Esophagus squamous epithelium (tissue), 5 donors: ENCODE measurements around the gene ALKBH5. TPM values are rescaled to one million over a fixed set of nuclear protein-coding genes. Genes with fewer than 3 reads are reported as not detected.

Experiments used
- DNase-seq: peaks from one replicate; lab custom pipeline; 2025; lab: John Stamatoyannopoulos, UW
- H3K27ac ChIP-seq, 4 donors: fragments of 200-600 bp; sonication (generic); one replicate each; pipeline ENCODE4 v1.5.1; 2016 to 2019; ENCODE audit warnings: mild to moderate bottlenecking in 1 of 4
- H3K27me3 ChIP-seq, 4 donors: fragments of 200-600 bp; sonication (generic); 1 replicate in 3 of 4; 2 replicates in 1 of 4; pipeline versions ENCODE4 v1.5.1 to v1.6.0; 2017 to 2021; ENCODE audit warnings: antibody characterized with exemption in 1 of 4
- H3K36me3 ChIP-seq, 3 donors: fragments of 200-600 bp; sonication (generic); one replicate each; pipeline ENCODE4 v1.5.1; 2016 to 2019
- H3K4me1 ChIP-seq, 3 donors: fragments of 200-600 bp; sonication (generic); one replicate each; pipeline ENCODE4 v1.5.1; 2017 to 2019
- H3K4me3 ChIP-seq, 4 donors: fragments of 200-600 bp; sonication (generic); 1 replicate in 3 of 4; 2 replicates in 1 of 4; pipeline ENCODE4 v1.5.1; 2016 to 2019; ENCODE audit warnings: mild to moderate bottlenecking in 2 of 4, moderate library complexity in 1 of 4
- H3K9me3 ChIP-seq, 3 donors: fragments of 200-600 bp; sonication (generic); one replicate each; pipeline ENCODE4 v1.5.1; 2016 to 2019
- POLR2A ChIP-seq, 4 donors: fragments of 450-650 bp; IDR thresholded peaks; one replicate each; pipeline ENCODE4 v1.6.1; 2017; ENCODE audit warnings: antibody characterized with exemption in 4 of 4, mild to moderate bottlenecking in 4 of 4, moderate library complexity in 3 of 4
- WGBS, 2 donors: methylation state at CpG; one replicate each; pipeline ENCODE4 v1.1.5; 2018; 5-methylcytosine and 5-hydroxymethylcytosine counted together
- intact Hi-C: fragments of 100-400 bp; cut with DNase I; formaldehyde crosslinking; loops from one replicate; pipeline ENCODE4 v1.15.0; 2022
- total RNA-seq, 4 donors: library from RNA; depleted of rRNA; stranded (reverse); fragments of >200 nt; gene quantifications; one replicate each; pipeline ENCODE4 v1.1.0, GENCODE V29; 2016
- TF ChIP-seq, protein P1 (sequence below), 6 experiments: fragments of 450-650 bp in 4 of 6; fragments of 200-600 bp in 2 of 6; sonication (generic) in 2 of 6; IDR thresholded peaks; one replicate each; pipeline ENCODE4 v1.5.1; 2016 to 2019; ENCODE audit warnings: antibody characterized with exemption in 6 of 6, mild to moderate bottlenecking in 4 of 6, moderate library complexity in 4 of 6
- donor health status: DM: yes; HTN: yes; CAD: no.

The ALKBH5 gene
- total RNA-seq, 4 donors from 2014 or later = 55.8 to 58.9 (median 56.9) TPM

DNA sequence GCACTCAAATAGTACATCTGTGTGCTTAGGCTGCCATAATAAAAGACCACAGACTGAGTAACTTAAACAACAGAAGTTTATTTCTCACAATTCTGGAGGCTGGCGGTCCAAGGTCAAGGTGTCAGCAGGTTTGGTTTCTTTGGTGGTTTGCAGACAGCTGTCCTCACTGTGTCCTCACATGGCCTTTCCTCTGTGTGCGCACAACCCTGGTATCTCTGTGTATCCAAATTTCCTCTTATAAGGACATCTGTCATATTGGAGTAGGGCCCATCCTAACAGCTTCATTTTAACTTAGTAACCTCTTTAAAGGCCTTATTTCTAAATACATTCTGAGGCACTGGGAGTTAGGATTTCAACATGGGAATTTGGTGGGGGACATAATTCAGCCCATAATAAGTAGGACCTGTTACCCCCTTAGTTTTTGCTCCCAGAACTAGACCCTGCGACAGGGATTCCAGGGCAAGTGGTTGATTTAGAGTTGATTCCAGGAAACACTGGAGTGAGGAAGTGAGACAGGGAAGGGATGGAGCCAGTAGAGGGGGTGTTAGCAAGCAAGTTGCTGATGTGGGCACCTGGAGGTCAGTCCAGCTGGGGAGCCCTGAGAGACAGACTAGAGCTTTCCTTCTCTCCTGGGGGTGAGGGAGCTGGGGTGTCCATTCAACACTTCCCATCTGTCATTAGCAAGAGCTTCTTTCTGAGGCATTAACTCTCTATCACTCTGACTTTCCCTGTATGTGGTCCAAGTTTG lies 10.9 kb upstream of the ALKBH5 start:
- intact Hi-C loops = no loop called here
- no peaks in the 10 kb centered on the region for H3K9me3 ChIP-seq
- H3K27ac ChIP-seq = no peak overlapping the region
- H3K4me1 ChIP-seq = no peaks in the 10 kb centered on the region
- TF ChIP-seq, protein P1, sequence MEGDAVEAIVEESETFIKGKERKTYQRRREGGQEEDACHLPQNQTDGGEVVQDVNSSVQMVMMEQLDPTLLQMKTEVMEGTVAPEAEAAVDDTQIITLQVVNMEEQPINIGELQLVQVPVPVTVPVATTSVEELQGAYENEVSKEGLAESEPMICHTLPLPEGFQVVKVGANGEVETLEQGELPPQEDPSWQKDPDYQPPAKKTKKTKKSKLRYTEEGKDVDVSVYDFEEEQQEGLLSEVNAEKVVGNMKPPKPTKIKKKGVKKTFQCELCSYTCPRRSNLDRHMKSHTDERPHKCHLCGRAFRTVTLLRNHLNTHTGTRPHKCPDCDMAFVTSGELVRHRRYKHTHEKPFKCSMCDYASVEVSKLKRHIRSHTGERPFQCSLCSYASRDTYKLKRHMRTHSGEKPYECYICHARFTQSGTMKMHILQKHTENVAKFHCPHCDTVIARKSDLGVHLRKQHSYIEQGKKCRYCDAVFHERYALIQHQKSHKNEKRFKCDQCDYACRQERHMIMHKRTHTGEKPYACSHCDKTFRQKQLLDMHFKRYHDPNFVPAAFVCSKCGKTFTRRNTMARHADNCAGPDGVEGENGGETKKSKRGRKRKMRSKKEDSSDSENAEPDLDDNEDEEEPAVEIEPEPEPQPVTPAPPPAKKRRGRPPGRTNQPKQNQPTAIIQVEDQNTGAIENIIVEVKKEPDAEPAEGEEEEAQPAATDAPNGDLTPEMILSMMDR (IDR thresholded peaks at IDR 0.05) = no peak
- TF ChIP-seq POLR2A (IDR thresholded peaks at IDR 0.05) = no peak
- no peak for DNase-seq
- H3K27me3 ChIP-seq = no peaks in the 10 kb centered on the region
- no peak overlapping the region for H3K4me3 ChIP-seq
- 88 to 89% methylated on average over 2 to 3 of the region's 3 CpGs for WGBS, 2 donors
- H3K36me3 ChIP-seq = no peaks in the 10 kb centered on the region

DNA sequence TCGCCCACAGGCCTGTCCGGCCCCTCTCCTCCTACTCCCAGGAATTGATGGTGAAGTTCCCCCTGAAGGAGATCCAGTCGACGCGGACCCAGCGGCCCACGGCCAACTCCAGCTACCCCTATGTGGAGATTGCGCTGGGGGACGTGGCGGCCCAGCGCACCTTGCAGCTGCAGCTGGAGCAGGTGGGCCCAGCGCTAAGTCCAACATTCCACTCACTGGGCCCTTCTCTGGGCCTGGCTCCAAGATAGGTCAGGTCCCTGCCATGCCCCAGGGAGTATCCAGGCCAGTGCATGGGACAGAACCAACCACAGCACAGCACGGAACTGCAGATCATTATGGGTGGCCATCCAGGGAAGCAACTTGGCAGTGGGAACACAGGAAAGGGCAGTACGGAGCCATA lies 9.9 kb upstream of the ALKBH5 start:
- DNase-seq = no peak
- H3K9me3 ChIP-seq = no peaks in the 10 kb centered on the region
- H3K4me1 ChIP-seq = no peaks in the 10 kb centered on the region
- no peaks in the 10 kb centered on the region for H3K27me3 ChIP-seq
- intact Hi-C loops = no loop called here
- no peak overlapping the region for H3K4me3 ChIP-seq
- no peaks in the 10 kb centered on the region for H3K36me3 ChIP-seq
- TF ChIP-seq, protein P1 (IDR thresholded peaks at IDR 0.05) = no peak
- no peak for TF ChIP-seq POLR2A (IDR thresholded peaks at IDR 0.05)
- no peak overlapping the region for H3K27ac ChIP-seq
- 89 to 90% methylated on average over 3 of the region's 14 CpGs for WGBS, 2 donors

DNA sequence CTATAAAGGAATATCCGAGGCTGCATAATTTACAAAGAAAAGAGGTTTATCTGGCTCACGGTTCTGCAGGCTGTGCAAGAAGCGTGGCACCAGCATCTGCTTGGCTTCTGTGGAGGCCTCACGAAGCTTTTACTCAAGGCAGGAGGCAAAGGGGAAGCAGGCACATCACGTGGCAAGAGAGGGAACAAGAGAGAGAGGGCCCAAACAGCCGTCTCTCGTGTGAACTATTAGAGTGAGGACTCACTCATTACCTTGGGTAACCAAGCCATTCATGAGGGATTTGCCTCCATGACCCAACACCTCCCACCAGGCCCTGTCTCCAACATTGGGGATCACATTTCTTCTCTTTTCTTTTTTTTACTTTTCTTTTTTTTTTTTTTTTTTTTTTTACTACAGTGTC lies 7.5 kb upstream of the ALKBH5 start:
- H3K4me3 ChIP-seq = no peak overlapping the region
- intact Hi-C loops = no loop called here
- H3K36me3 ChIP-seq = no peaks in the 10 kb centered on the region
- 62 to 69% methylated on average over 7 of the region's 7 CpGs for WGBS, 2 donors
- no peaks in the 10 kb centered on the region for H3K27me3 ChIP-seq
- H3K4me1 ChIP-seq = peaks cover under 1 to 9% (median 1%) of the 10 kb centered on the region in 3 donors
- H3K9me3 ChIP-seq = no peaks in the 10 kb centered on the region
- DNase-seq = no peak
- TF ChIP-seq POLR2A (IDR thresholded peaks at IDR 0.05) = no peak
- TF ChIP-seq, protein P1 (IDR thresholded peaks at IDR 0.05) = no peak
- H3K27ac ChIP-seq = no peak overlapping the region

DNA sequence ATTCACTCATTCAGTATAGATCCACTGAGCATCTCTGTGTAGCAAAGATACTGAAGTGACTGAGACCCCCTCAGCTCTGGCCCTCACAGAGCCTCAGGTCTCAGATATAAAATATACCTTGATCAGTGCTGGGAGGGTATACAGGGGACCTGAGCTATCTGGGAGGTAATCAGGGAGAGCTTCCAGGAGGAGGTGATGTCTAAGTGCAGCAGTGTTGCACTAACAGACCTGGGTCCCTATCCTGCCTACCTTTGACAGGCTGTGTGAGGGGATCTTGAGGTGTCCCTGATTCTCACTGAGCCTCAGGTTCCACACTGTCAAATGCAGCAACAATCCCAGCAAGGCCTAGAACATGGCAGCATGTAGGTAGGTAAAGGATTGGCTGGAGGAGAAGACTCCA lies 6.5 kb upstream of the ALKBH5 start:
- no peaks in the 10 kb centered on the region for H3K9me3 ChIP-seq
- intact Hi-C loops = no loop called here

DNA sequence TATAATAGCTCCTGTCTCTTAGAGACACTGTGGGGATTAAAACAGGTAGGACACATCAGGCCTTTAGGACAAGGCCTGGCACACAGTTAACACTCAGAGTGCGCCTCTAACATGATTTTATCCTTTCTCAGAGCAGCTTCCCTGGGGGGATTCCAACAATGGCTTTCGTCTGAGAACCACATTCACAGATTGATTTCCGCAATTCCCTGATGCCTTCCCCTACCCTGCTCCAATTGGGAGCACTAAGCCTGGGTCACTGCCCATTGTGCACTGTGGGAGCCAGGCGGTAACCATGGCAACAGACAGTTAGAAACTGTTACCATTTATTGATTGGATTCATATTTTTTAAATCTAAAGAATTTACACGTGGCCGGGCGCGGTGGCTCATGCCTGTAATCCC lies 5.9 kb upstream of the ALKBH5 start:
- Histone ChIP-seq H3K36me3 (no peaks in the 10 kb centered on the region), H3K4me3 (no peak overlapping the region), H3K27ac (no peak overlapping the region), H3K4me1 (peaks cover 15 to 24% (median 15%) of the 10 kb centered on the region in 3 donors), H3K9me3 (no peaks in the 10 kb centered on the region), H3K27me3 (no peaks in the 10 kb centered on the region)
- no peak for DNase-seq
- TF ChIP-seq, protein P1 (IDR thresholded peaks at IDR 0.05) = no peak
- no peak for TF ChIP-seq POLR2A (IDR thresholded peaks at IDR 0.05)
- intact Hi-C loops = no loop called here
- 92% methylated on average over 6 to 8 of the region's 8 CpGs for WGBS, 2 donors

More for the DNA sequence above, 6.5 kb upstream of the ALKBH5 start:
- no peak for DNase-seq
- TF ChIP-seq, protein P1 (IDR thresholded peaks at IDR 0.05) = no peak
- no peak for TF ChIP-seq POLR2A (IDR thresholded peaks at IDR 0.05)
- H3K4me1 ChIP-seq = peaks cover 9 to 19% (median 10%) of the 10 kb centered on the region in 3 donors
- H3K36me3 ChIP-seq = no peaks in the 10 kb centered on the region
- H3K27me3 ChIP-seq = no peaks in the 10 kb centered on the region
- H3K4me3 ChIP-seq = no peak overlapping the region
- H3K27ac ChIP-seq = no peak overlapping the region
